ENCODE results near the gene CBX4.

CBX4 gene

DNA sequence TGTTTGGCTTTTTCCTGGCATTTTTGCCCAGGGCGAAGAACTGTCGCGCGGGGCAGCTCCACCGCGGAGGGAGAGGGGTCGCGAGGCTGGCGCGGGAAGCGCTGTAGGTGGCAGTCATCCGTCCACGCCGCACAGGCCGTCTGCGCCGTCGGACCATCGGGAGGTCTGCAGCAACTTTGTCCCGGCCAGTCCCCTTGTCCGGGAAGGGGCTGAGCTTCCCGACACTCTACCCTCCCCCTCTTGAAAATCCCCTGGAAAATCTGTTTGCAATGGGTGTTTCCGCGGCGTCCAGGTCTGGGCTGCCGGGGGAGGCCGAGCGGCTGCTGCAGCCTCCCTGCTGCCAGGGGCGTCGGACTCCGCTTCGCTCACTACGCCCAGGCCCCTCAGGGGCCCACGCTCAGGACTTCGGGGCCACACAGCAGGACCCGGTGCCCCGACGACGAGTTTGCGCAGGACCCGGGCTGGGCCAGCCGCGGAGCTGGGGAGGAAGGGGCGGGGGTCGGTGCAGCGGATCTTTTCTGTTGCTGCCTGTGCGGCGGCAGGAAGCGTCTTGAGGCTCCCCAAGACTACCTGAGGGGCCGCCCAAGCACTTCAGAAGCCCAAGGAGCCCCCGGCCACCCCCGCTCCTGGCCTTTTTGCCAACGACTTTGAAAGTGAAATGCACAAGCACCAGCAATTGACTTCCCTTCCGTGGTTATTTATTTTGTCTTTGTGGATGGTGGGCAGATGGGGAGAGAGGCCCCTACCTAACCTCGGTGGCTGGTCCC, 2.3 kb upstream of the CBX4 start:
- no peak for DNase-seq

DNA sequence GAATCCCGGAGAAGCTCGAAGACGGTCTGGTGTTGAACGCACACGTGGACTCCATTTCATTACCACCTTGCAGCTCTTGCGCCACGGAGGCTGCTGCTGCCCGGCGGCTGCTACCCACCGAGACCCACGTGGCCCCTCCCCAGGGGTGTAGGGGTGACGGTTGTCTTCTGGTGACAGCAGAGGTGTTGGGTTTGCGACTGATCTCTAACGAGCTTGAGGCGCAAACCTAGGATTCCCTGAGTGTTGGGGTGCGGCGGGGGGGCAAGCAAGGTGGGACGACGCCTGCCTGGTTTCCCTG, 1.7 kb upstream of the CBX4 start:
- DNase-seq: no peak

GRCh38 chr17:79840269-79840988, 1.2 kb upstream of the CBX4 start:
- DNase-seq: no peak

- no peak for DNase-seq
Measured at GRCh38 chr17:79838522-79839274, 542 bp downstream of the CBX4 start.

DNA sequence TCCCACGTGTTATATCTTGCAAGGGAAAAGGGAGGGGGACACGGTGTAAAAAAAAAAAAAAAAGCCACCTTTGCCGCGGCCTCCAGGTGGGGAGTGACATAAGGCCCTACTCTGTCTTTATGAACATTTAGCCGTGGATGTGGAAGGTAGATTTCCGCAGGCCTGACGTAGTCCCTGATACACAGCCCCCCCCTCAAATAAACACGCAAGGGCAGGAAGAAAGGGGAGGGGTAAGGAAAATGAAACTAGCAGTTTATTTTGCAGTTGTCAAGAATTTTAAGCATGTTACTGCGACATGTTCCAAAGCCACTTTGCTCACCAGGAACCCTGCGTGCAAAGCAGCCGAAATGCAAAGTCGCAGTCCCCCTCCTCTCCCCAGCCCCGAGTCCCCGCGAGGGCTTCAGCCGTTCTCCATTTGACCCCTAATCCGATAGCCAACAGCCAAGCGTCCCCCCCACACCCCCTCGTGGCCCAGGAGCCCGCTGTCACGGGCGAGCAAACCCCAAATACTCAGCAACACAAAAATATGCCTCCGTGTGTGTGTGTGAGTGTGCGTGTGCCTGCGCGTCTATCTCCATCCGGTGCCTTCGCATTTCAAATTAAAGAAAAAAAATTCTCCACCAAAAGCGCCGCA, 1.2 kb downstream of the CBX4 start:
- no peak for DNase-seq

- DNase-seq: no peak
Measured at GRCh38 chr17:79836972-79837887, 2.0 kb downstream of the CBX4 start.

DNA sequence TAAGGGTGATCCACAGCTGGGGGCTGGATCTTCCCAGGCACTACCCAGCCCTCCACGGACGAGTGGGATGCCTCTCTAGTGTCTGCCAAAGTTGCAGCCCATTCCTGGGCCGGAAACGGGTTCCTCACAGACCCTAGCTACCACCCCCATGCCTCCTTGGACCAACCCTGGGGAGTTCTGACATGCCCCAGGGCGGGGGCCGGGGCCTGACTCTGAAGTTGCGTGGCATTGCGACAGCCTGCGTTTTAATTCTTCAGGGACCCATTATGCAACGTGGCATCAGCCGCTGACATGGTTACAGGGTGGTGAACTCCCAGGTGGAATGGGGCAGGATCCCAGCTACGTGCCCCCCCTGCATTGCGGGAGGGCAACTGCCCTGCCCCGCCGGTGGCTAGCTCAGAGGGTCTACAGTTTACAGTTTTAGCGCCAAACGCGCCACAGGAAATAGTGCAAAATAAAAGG, 2.7 kb downstream of the CBX4 start:
- DNase-seq: no peak

GRCh38 chr17:79835953-79836509, 3.2 kb downstream of the CBX4 start:
- DNase-seq: no peak

GRCh38 chr17:79835470-79835899, 3.8 kb downstream of the CBX4 start:
- no peak for DNase-seq

DNA sequence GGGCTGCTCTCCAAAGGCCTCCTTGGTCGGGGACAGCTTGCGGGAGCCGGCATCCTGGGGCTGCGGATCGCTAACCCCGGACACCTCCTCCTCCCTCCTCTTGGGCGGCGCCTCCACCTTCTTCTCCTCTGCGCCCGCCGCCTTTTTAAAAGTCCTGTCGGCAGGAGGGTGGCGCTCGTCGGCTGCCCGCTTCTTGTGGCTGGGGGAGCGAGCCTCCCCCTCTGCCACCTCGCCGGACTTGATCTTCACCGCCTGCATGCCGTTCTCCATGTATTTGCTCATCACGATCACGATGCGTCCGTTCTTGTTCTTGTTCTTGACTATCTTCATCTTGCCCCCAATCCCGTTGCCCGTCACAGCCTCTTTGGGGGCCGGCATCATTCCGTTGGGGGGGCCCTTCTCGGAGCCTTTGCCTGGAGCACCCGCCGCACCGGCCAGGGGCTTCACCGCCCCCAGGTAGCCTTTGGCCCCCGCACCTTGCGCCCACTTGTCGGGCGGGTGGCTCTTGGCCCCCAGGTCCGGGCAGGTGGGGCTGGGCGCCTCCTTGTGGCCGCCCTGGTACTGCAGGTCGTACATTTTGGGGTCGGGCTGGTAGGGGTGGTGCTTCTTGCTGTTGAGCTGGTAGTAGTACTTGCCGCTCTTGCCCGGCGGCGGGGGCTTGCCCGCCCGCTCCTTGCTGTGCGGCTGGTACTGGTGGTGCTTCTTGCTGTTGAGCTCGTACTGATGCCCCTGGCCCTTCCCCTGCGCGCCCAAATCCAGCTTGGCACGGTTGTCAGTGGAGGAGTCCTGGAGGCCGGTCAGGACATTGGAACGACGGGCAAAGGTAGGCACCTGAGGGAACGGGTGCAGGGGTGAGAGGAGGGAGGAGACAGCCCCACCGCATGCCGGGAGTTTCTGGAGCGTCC, 4.4 kb downstream of the CBX4 start:
- DNase-seq: peak; percentile 78

GRCh38 chr17:79833744-79834564, 5.3 kb downstream of the CBX4 start:
- no peak for DNase-seq

- no peak for DNase-seq
Measured at GRCh38 chr17:79833110-79833450, 6.2 kb downstream of the CBX4 start.

- DNase-seq: no peak
Measured at GRCh38 chr17:79832218-79833109, 6.8 kb downstream of the CBX4 start.

DNA sequence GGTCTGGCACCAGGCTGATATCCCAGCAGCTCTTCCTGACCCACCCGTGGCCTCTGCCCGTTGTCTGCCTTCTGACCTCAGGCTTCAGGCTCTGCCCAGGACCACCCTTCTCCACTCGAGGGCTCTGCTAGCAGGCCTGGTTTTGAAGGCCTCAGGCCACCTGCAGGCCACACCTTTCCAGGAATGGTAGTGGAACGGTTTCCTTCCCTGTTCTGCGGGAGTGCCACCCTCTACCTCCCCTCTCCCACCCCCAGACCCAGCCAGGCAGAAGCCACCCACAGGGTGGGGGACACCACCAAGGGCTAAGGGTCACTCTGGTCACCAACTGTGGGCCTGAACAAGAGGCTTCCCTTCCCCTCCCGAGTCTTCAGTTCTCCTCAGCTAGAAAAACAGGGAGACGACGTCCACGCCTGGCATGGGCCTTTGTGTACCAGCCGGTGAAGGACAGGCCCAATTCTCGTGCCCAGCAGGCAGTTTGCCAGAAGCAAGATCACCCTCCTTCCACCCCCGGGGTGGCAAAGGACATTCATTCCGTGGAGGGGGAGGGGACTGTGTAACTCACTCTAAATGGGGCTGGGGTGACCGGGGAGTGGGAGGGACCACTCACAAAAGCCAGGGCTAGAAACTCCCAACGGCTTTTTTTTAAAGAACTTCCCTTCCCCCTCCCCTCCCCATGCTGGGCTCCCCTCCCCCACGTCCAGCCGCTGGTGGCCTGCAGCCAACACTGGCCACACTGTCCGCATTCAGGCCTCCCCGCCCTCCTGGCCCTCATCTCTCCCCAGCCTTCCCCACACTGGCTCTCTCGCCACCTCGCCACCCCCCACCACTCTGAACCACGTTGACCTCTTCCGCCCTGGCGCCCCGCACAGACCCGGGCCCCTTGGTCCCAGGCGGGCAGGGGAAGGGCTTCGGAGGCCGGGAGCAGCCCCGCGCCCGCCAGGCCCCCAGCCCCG, 7.7 kb downstream of the CBX4 start:
- DNase-seq: no peak

- no peak for DNase-seq
Measured at GRCh38 chr17:79830763-79831264, 8.4 kb downstream of the CBX4 start.

GRCh38 chr17:79830303-79830702, 8.9 kb downstream of the CBX4 start:
- DNase-seq: no peak

DNA sequence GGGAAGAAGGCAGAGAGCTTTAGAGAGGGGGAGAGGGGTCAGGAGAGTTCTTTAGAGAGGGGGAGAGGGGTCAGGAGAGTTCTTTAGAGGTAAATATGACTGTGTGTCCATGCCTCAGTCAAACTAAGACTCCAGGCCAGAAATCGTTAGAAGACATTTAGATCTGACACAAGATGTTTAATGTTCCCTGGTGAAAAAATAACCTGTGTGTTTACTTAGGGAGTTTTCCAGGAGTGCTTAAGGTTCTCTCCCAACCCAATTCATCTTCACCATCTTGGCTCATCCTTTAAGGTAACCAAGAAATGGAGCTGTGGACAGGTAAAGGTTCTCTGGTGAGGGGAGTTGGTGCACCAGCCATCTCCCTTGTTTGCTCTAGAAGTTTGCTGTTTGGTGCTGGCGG, 9.8 kb downstream of the CBX4 start:
- DNase-seq: no peak

Data from 8988T (cell line).